Activated effector memory CD4-positive, alpha-beta T cell treated with anti-CD3 and anti-CD28 coated beads, Interleukin-2, amount 50 U/mL, for 16 hours (primary cell): Measurements from ENCODE around the gene MED25.
A peak's percentile ranks its signal among the peaks of the same experiment; 100 is the strongest.

ENCODE experiments used
- DNase-seq: peaks from one replicate; pipeline ENCODE4 v3.0.0-alpha.2; 2020

MED25 gene

GRCh38 chr19:49859682-49860335, 41.7 kb downstream of the MED25 start:
- no peak for DNase-seq

- no peak for DNase-seq
Measured at GRCh38 chr19:49860336-49861102, 42.4 kb downstream of the MED25 start.

DNA sequence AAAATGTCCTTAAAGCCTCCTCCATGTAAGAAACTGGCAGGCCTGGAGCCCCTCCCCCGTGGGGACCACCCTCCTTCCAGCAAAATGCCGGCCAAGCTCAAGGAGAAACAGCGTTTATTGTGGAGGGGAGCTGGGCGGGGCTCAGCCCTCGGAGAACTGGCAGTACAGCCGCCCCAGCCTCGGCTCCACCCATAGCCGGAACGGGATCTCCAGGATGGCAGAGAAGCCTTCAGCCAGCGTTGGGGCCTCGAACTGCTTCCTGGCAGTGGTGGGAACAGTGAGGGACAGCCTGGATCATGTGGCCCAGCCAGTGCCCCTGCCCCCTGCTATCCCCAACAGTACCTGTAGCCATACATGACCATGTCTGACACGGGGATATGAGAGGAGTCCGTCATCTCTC, 43.0 kb downstream of the MED25 start:
- DNase-seq = no peak

DNA sequence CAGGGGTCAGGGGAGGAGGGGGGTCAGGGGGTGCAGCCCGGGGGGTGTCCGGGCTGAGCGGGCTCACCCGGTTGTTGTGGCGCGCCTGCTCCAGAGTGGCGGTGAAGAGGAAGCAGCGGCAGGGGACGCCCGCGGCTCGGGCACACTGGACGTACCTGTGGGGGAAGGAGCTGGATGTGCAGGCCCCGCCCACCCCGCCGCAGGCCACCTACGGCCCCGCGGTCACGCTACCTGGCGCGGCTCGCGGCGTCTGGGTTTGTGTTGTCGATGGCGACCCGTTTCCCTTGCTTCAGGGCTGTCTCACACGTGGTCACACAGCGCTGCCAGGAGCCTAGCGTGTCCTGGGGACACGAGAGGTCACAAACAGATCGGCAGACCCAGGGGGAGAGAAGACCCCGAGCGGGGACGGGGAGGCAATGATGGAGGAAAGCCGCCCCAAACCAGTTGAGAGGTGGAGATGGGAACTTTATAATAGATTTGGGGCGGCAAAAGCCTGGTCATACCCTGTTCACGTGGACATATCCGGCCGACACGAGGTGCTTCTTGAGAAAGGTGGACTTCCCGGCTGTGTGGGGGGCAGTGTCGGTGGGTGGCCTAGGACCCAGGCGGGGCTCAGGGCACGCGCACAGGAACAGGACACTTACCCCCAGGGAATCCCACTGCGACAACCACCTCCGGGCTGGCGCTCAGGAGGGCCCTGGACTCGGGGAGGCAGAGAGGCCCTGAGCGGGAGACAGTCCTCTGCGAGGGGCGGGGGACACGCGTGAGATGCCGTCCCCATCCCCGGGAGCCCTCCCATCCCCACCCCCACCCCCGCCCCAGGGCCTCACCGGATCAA, 43.7 kb downstream of the MED25 start:
- DNase-seq = no peak

GRCh38 chr19:49862391-49863253, 44.5 kb downstream of the MED25 start:
- no peak for DNase-seq

DNA sequence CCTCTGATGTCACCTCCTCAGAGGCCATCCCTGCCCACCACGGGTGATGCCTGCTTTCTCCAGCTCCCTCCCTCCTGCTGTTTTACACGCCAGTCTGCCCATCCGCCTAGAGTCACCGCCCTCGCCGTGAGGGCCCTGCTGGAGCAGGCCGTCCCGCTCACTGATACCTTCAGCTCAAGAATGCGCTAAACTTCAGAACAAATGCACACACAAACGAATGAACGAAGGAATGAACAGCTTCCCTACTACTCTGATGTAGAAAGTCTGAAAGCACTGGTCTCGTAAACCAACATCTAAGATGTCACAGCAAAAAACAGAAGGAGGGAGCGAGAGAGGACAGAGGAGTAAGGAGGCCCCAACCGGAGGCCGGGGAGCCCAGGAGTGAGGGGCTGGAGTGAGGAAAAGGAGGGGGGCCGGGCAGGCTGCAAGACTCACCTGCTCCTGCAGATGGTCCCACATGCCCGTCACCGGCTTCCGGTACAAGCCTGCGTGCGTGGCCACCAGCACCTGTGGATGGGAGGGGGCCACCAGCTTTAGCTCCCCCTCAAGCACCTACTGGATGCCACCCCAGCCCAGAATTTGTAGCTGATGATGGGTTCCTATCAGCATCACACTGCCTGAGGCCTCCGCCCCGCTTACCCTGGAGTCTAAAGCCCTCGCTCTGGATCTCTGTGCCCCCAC, 45.3 kb downstream of the MED25 start:
- no peak for DNase-seq

GRCh38 chr19:49863935-49864320, 45.8 kb downstream of the MED25 start:
- no peak for DNase-seq

DNA sequence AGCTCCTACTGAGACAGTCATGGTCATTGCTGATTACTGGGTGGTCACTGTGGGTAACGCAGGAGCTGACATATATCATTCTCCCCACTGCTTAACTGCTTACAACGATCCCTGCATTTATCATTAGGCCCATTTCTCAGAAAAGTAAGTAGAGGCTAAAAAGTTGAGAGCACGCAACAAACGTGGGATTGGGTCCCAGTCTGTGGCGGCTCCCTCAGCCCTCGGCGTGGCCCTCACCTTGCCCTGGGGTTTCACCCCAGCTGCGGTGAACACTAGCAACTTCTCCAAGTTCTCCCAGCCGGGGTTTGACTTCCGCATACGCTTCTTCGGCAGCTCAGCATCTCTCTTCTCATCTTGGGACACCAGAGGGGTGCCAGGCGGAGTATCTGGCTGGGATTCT, 46.8 kb downstream of the MED25 start:
- DNase-seq = no peak

GRCh38 chr19:49866933-49867782, 49.1 kb downstream of the MED25 start, which contains the start of gene PNKP:
PNKP (minus strand) TSS chr19:49867576; CDS start chr19:49867204, 372 bp downstream.
- peak; percentile 96 for DNase-seq

- no peak for DNase-seq
Measured at GRCh38 chr19:49869009-49869483, 51.0 kb downstream of the MED25 start.

DNA sequence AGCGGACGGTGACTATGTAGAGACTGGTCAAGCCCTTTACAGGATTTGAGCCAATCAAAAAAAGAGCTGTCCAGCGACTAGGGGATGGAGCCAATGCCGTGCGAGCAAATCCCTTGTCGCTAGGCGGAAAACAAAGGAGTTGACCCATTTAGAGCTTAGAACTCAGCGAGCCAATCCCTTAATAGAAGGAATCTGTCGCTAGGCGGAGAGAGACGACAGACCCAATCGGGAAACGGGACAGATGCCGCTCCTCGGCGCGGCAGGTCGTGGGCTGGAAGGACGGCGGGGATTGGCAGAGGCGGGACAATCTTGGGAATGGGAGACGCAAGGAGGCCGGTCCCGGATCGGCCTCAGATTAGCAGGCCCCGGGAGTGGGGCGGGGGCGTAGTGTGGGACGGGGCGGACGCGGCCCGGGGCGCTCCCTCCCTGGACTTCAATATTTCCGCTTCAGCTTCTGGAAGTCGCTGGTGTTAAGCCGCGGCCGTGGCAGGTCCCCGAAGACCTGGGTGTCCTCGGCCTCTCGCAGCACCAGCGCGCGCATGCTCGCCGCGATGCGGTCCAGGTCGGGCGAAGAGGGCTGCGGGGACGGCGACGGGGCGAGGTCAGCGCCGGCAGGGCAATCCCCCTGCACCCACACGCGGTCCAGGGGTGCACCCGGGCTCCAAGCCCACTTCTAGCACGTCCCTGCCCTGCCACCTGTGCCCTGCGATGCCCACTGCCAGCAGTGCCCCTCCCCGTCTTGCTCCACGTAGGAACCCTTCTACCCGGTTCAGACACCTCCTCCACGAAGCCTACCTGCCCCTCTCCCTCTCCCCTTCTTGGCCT, 51.6 kb downstream of the MED25 start:
- DNase-seq = peak; percentile 96

DNA sequence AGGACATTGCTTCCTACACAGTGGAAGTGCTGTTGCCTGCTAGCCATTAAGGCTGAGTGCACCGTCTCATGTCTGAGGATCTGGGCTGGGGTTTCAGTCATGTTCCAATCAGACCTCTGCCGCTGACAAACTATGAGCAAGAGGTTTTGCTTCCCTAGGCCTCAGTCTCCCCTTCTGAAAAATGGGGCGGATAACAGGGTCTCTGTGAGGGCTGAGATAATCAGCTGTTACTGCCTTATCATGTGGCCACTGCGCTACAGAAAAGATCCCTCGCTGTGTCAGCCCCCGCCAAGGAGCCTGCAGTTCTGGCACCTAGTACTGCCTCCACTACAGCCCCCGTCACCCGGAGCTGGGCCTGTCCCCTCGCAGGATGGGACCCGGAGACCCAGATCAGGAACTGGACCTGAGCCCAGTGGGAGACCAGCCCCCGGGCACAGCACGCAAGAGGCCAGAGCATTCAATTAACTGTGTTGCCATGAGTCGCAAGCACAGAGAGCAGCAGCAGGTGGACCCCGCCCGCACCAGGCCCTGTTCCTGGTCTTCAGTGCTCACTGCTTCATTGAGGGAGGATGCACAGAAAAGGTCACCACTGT, 52.3 kb downstream of the MED25 start:
- no peak for DNase-seq

- DNase-seq = no peak
Measured at GRCh38 chr19:49871349-49871985, 53.4 kb downstream of the MED25 start.

- DNase-seq = no peak
Measured at GRCh38 chr19:49872245-49873128, 54.4 kb downstream of the MED25 start.

GRCh38 chr19:49873129-49873521, 55.0 kb downstream of the MED25 start:
- no peak for DNase-seq

GRCh38 chr19:49873834-49874233, 55.7 kb downstream of the MED25 start:
- DNase-seq = no peak

- DNase-seq = no peak
Measured at GRCh38 chr19:49874503-49875157, 56.5 kb downstream of the MED25 start.
